Muscle of leg (tissue), 11 donors: ENCODE results near the gene TMEM183A. TPM values are rescaled to one million over a fixed set of nuclear protein-coding genes. Genes with fewer than 3 reads are reported as not detected.

ENCODE experiments used
- DNase-seq: peaks from one replicate; pipeline ENCODE4 v3.0.0; 2013
- H3K27ac ChIP-seq: one replicate; pipeline ENCODE4 v1.5.1; 2013; ENCODE audit warnings: mild to moderate bottlenecking, low read length, control low read depth
- H3K27me3 ChIP-seq: one replicate; pipeline ENCODE4 v1.6.1; 2013; ENCODE audit warnings: low read length; ENCODE audit not compliant: control insufficient read depth, insufficient read depth
- H3K36me3 ChIP-seq: one replicate; pipeline ENCODE4 v1.6.1; 2013; ENCODE audit warnings: low read length; ENCODE audit not compliant: control insufficient read depth, insufficient read depth
- H3K4me1 ChIP-seq: one replicate; pipeline ENCODE4 v1.6.1; 2013; ENCODE audit warnings: low read length; ENCODE audit not compliant: control insufficient read depth, insufficient read depth
- H3K4me3 ChIP-seq: one replicate; pipeline ENCODE4 v1.5.1; 2013; ENCODE audit warnings: low read length, control low read depth
- H3K9me3 ChIP-seq: replicated peaks from 2 replicates; pipeline ENCODE4 v1.6.1; 2013; ENCODE audit warnings: low read depth, low read length; ENCODE audit not compliant: control insufficient read depth
- WGBS: methylation state at CpG from one replicate; pipeline ENCODE4 v1.1.5; 2013; ENCODE audit warnings: missing lambda C conversion rate; ENCODE audit not compliant: insufficient coverage; 5-methylcytosine and 5-hydroxymethylcytosine counted together
- polyA plus RNA-seq, 8 donors: library from polyadenylated mRNA; unstranded; fragments of 120-200 nt; gene quantifications; one replicate each; pipeline versions ENCODE4 v1.2.1 to v1.2.3, GENCODE V29; 2013; ENCODE audit warnings: inconsistent platforms in 1 of 8, low replicate concordance in 1 of 8; ENCODE audit not compliant: insufficient read length in 8 of 8, insufficient read depth in 1 of 8
- total RNA-seq: library from RNA; stranded (reverse); fragments of 120-200 nt; gene quantifications from one replicate; pipeline ENCODE4 v1.2.4, GENCODE V29; 2013

The TMEM183A gene
- total and polyA plus RNA-seq, 9 donors, result 34.5 to 47.3 (median 42.0) TPM

GRCh38 chr1:203054184-203054583 lies 47.0 kb downstream of the TMEM183A start:
- Histone ChIP-seq H3K9me3 (no peaks in the 10 kb centered on the region), H3K27me3 (peaks cover 35% of the 10 kb centered on the region), H3K4me1 (peaks cover 48% of the 10 kb centered on the region), H3K27ac (no peak overlapping the region), H3K4me3 (no peak overlapping the region), H3K36me3 (peaks cover 28% of the 10 kb centered on the region)
- WGBS, result no CpG with 5 or more reads among the region's 1 CpG
- no peak for DNase-seq

GRCh38 chr1:203054642-203055041 lies 47.5 kb downstream of the TMEM183A start:
- no CpG with 5 or more reads among the region's 5 CpGs for WGBS

DNA sequence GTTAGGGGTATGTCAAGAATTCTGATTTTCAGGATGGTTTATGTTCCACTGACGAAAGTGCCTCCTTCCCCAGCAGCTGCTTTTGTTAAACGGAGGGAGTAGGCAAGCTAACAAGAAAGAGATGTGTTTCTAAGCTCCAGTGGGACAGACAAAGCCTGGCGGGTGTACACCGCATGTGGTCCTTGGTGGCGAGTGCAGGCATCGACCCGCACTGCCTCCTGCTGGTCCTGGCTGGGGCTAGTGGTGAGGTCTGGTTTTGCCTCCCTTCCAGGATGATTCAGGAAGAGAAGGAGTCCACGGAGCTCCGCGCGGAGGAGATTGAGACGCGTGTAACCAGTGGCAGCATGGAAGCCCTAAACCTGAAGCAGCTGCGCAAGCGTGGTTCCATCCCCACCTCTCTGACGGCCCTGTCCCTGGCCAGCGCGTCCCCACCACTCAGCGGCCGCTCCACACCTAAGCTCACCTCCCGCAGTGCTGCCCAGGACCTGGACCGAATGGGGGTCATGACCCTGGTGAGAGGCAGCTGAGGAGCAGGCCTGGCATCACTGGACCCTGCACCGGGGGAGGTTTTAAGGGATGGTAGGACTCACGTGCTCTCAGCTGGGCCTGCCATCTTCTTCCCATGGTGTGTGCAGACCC lies 48.1 kb downstream of the TMEM183A start:
- H3K9me3 ChIP-seq, result no peaks in the 10 kb centered on the region
- H3K4me1 ChIP-seq, result peaks cover 44% of the 10 kb centered on the region
- no peak for DNase-seq
- H3K27ac ChIP-seq, result no peak overlapping the region
- no peak overlapping the region for H3K4me3 ChIP-seq
- H3K36me3 ChIP-seq, result peaks cover 35% of the 10 kb centered on the region
- WGBS, result 84% methylated on average over 11 of the region's 24 CpGs
- peaks cover 32% of the 10 kb centered on the region for H3K27me3 ChIP-seq

More at GRCh38 chr1:203054642-203055041, 47.5 kb downstream of the TMEM183A start:
- Histone ChIP-seq H3K27me3 (peaks cover 34% of the 10 kb centered on the region), H3K4me3 (no peak overlapping the region), H3K9me3 (no peaks in the 10 kb centered on the region), H3K4me1 (peaks cover 47% of the 10 kb centered on the region), H3K36me3 (peaks cover 33% of the 10 kb centered on the region), H3K27ac (no peak overlapping the region)
- no peak for DNase-seq

- H3K27ac ChIP-seq, result no peak overlapping the region
- no peak overlapping the region for H3K4me3 ChIP-seq
- H3K36me3 ChIP-seq, result peaks cover 40% of the 10 kb centered on the region
- no peaks in the 10 kb centered on the region for H3K9me3 ChIP-seq
- no peak for DNase-seq
- WGBS, result 69% methylated on average over 5 of the region's 7 CpGs
- H3K27me3 ChIP-seq, result peaks cover 29% of the 10 kb centered on the region
- H3K4me1 ChIP-seq, result peaks cover 42% of the 10 kb centered on the region
Measured at GRCh38 chr1:203056012-203056411, 48.8 kb downstream of the TMEM183A start.

DNA sequence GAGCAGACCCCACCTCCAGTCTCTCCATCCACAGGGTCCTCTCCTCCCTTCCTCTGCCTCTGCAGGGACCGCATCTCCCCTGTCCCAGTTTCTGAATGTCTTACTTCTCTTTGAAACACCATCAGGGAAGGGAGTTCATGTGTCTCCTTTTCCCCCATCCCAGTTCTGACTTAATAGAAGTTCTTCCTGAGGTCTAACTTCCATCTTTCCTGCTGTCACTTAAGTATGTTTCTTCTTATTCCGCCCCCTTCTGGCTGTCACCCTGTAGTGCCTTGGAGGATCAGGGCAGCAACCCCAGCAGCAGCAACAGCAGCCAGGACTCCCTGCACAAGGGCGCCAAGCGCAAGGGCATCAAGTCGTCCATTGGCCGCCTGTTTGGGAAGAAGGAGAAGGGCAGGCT lies 49.3 kb downstream of the TMEM183A start:
- Histone ChIP-seq H3K27me3 (peaks cover 30% of the 10 kb centered on the region), H3K36me3 (peaks cover 40% of the 10 kb centered on the region), H3K4me1 (peaks cover 37% of the 10 kb centered on the region), H3K27ac (no peak overlapping the region), H3K4me3 (no peak overlapping the region), H3K9me3 (no peaks in the 10 kb centered on the region)
- WGBS, result 90% methylated on average over 6 of the region's 6 CpGs
- no peak for DNase-seq

DNA sequence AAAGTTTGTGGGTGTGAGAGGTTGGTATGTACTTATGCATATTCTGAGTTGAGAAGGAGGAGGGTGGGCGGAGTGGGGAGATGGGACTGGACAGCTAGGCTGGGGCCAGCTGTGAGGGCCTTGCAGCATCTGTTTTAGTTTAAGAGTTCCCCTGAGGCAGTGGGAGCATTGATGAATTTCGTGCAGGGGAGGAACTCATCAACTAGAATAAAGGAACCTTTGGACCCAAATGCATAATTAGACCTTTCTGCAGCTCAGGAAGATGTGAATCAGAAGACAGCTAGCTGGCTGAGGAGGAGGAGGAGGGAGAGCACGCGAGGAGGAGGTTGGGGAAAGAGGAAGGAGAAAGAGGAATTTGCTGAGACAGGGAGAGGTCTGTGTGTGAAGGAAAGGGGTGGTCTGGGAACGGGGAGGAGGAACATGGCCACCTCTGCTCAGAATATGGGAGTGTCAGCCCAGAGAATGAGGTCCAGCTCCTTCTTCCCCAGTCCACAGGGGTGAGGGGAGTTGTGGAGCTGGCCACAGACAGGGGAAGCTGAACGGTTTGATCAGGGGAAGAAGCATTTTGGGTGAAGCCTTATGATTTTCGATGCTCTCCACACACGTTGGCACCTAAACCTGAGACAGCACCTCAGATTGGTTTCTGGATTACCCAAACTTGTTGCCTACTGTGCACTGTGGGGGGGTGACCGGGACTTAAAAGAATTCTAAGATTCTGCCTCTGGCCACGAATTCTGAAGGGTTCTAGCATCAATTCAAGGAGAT lies 50.9 kb downstream of the TMEM183A start:
- Histone ChIP-seq H3K27me3 (peaks cover 22% of the 10 kb centered on the region), H3K27ac (no peak overlapping the region), H3K4me1 (peaks cover 23% of the 10 kb centered on the region), H3K9me3 (no peaks in the 10 kb centered on the region), H3K4me3 (no peak overlapping the region), H3K36me3 (peaks cover 40% of the 10 kb centered on the region)
- 39% methylated on average over 8 of the region's 10 CpGs for WGBS
- peak; percentile 84 for DNase-seq

- WGBS, result 80% methylated on average over 1 of the region's 1 CpG
- peaks cover 24% of the 10 kb centered on the region for H3K4me1 ChIP-seq
- no peak overlapping the region for H3K27ac ChIP-seq
- peaks cover 40% of the 10 kb centered on the region for H3K36me3 ChIP-seq
- H3K27me3 ChIP-seq, result peaks cover 20% of the 10 kb centered on the region
- no peak for DNase-seq
- no peaks in the 10 kb centered on the region for H3K9me3 ChIP-seq
- no peak overlapping the region for H3K4me3 ChIP-seq
Measured at GRCh38 chr1:203058676-203058935, 51.4 kb downstream of the TMEM183A start.

DNA sequence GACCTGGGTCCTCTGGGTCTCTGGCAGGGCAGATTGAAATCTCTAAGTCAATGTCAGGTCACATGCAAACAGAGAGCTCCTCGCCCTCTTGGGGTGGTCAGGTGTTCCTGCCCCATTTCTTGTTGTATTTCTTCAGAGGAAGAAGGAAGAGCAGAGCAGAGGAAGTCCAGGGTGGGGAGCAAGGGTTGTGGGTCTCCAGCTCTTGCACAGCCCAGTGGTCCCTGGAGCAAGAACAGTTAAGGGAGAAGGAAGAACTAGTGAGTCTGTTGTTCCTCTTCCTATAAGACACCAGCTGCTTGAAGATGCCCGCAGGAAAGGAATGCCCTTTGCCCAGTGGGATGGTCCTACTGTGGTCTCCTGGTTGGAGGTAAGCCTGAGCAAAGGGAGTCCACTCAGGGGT lies 52.3 kb downstream of the TMEM183A start:
- 80% methylated on average over 1 of the region's 2 CpGs for WGBS
- DNase-seq, result no peak
- H3K27me3 ChIP-seq, result peaks cover 18% of the 10 kb centered on the region
- peaks cover 22% of the 10 kb centered on the region for H3K4me1 ChIP-seq
- peaks cover 40% of the 10 kb centered on the region for H3K36me3 ChIP-seq
- H3K4me3 ChIP-seq, result no peak overlapping the region
- H3K9me3 ChIP-seq, result no peaks in the 10 kb centered on the region
- no peak overlapping the region for H3K27ac ChIP-seq

DNA sequence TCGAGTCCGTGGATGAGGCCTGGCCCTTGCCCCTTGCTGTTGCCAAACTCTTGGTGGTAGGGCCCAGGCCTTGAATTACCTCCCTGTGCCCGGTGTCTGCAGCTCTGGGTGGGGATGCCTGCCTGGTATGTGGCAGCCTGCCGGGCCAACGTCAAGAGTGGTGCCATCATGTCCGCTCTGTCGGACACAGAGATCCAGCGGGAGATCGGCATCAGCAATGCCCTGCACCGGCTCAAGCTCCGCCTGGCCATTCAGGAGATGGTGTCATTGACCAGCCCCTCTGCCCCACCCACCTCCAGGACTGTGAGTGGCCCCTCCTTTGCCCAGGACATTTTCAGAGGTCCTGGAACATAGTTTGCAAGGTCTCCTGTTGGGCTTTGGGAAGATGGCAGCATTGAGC lies 52.9 kb downstream of the TMEM183A start:
- no peak for DNase-seq
- no peak overlapping the region for H3K27ac ChIP-seq
- 92% methylated on average over 11 of the region's 11 CpGs for WGBS
- H3K9me3 ChIP-seq, result no peaks in the 10 kb centered on the region
- H3K4me3 ChIP-seq, result no peak overlapping the region
- H3K4me1 ChIP-seq, result peaks cover 26% of the 10 kb centered on the region
- H3K27me3 ChIP-seq, result peaks cover 20% of the 10 kb centered on the region
- H3K36me3 ChIP-seq, result peaks cover 38% of the 10 kb centered on the region

- H3K27me3 ChIP-seq, result peaks cover 15% of the 10 kb centered on the region
- DNase-seq, result no peak
- H3K36me3 ChIP-seq, result peaks cover 22% of the 10 kb centered on the region
- H3K4me1 ChIP-seq, result peaks cover 39% of the 10 kb centered on the region
- no peak overlapping the region for H3K4me3 ChIP-seq
- H3K9me3 ChIP-seq, result no peaks in the 10 kb centered on the region
- H3K27ac ChIP-seq, result no peak overlapping the region
- WGBS, result 55% methylated on average over 2 of the region's 8 CpGs
Measured at GRCh38 chr1:203063287-203063686, 56.1 kb downstream of the TMEM183A start.
